ENCODE measurements around the gene WARS2. TPM values are rescaled to one million over a fixed set of nuclear protein-coding genes. Genes with fewer than 3 reads are reported as not detected.
"Not testable (repeated sequence)": the region's sequence is repeated elsewhere in the genome, so short reads cannot be mapped to it uniquely, and the experiment has no call there.

WARS2 gene
- total and polyA plus RNA-seq, 7 donors, result 8.4 to 18.8 (median 10.9) TPM

DNA sequence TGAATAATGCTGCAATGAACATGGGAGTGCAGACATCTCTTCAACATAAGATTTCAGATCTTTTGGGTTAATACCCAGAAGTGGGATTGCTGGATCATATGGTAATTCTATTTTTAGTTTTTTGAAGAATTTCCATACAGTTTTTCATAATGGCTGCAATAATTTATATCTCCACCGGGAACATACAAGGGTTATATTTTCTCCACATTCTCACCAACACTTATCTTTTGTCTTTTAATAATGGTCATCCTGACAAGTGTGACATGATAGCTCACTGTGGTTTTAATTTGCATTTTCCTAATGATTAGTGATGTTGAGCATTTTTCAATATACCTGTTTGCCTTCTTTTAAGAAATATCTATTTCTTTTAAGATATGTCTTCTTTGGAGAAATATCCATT lies 44.5 kb upstream of the WARS2 start:
- 82 to 90% methylated on average over 1 of the region's 1 CpG for WGBS, 2 donors
- Histone ChIP-seq H3K36me3 (no peaks in the 10 kb centered on the region), H3K9me3 (no peaks in the 10 kb centered on the region), H3K27me3 (no peaks in the 10 kb centered on the region), H3K4me1 (no peaks in the 10 kb centered on the region), H3K27ac (no peak overlapping the region), H3K4me3 (no peak overlapping the region)
- no peak for TF ChIP-seq POLR2AphosphoS5 (IDR thresholded peaks at IDR 0.05)
- TF ChIP-seq POLR2A (IDR thresholded peaks at IDR 0.05), result no peak
- TF ChIP-seq, protein P1, sequence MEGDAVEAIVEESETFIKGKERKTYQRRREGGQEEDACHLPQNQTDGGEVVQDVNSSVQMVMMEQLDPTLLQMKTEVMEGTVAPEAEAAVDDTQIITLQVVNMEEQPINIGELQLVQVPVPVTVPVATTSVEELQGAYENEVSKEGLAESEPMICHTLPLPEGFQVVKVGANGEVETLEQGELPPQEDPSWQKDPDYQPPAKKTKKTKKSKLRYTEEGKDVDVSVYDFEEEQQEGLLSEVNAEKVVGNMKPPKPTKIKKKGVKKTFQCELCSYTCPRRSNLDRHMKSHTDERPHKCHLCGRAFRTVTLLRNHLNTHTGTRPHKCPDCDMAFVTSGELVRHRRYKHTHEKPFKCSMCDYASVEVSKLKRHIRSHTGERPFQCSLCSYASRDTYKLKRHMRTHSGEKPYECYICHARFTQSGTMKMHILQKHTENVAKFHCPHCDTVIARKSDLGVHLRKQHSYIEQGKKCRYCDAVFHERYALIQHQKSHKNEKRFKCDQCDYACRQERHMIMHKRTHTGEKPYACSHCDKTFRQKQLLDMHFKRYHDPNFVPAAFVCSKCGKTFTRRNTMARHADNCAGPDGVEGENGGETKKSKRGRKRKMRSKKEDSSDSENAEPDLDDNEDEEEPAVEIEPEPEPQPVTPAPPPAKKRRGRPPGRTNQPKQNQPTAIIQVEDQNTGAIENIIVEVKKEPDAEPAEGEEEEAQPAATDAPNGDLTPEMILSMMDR (IDR thresholded peaks at IDR 0.05), result no peak
- TF ChIP-seq EP300 (IDR thresholded peaks at IDR 0.05), result no peak
- no peak for DNase-seq
- intact Hi-C loops (cut with DNase I), result no loop called here

- H3K27me3 ChIP-seq, result no peaks in the 10 kb centered on the region
- TF ChIP-seq, protein P1 (IDR thresholded peaks at IDR 0.05), result no peak
- TF ChIP-seq POLR2AphosphoS5 (IDR thresholded peaks at IDR 0.05) (no peak), POLR2A (IDR thresholded peaks at IDR 0.05) (no peak), EP300 (IDR thresholded peaks at IDR 0.05) (no peak)
- no peaks in the 10 kb centered on the region for H3K4me1 ChIP-seq
- H3K36me3 ChIP-seq, result peaks cover 0 to 5% (median 0%) of the 10 kb centered on the region in 4 donors
- intact Hi-C loops (cut with DNase I), result no loop called here
- WGBS, 2 donors, result 92 to 96% methylated on average over 3 of the region's 3 CpGs
- no peak for DNase-seq
- peaks cover 0 to 4% (median 0%) of the 10 kb centered on the region in 4 donors for H3K9me3 ChIP-seq
- H3K27ac ChIP-seq, result no peak overlapping the region
- H3K4me3 ChIP-seq, result no peak overlapping the region
Measured at GRCh38 chr1:119181218-119181617, 40.8 kb upstream of the WARS2 start.

DNA sequence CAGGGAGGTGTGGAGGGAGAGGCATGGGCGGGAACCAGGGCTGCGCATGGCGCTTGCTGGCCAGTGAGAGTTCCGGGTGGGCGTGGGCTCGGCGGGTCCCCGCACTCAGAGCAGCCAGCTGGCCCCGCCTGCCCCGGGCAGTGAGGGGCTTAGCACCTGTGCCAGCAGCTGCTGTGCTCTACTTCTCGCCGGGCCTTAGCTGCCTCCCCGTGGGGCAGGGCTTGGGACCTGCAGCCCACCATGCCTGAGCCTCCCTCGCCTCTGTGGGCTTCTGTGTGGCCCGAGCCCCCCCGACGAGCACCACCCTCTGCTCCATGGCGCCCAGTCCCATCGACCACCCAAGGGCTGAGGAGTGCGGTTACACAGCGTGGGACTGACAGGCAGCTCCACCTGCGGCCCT lies 38.6 kb upstream of the WARS2 start:
- peaks cover 0 to 4% (median 0%) of the 10 kb centered on the region in 4 donors for H3K9me3 ChIP-seq
- DNase-seq, result no peak
- no peaks in the 10 kb centered on the region for H3K4me1 ChIP-seq
- no peaks in the 10 kb centered on the region for H3K27me3 ChIP-seq
- intact Hi-C loops (cut with DNase I), result no loop called here
- H3K36me3 ChIP-seq, result peaks cover 0 to 5% (median 0%) of the 10 kb centered on the region in 4 donors
- TF ChIP-seq, protein P1 (IDR thresholded peaks at IDR 0.05), result no peak
- no peak for TF ChIP-seq POLR2A (IDR thresholded peaks at IDR 0.05)
- no peak for TF ChIP-seq POLR2AphosphoS5 (IDR thresholded peaks at IDR 0.05)
- TF ChIP-seq EP300 (IDR thresholded peaks at IDR 0.05), result no peak
- no peak overlapping the region for H3K4me3 ChIP-seq
- H3K27ac ChIP-seq, result no peak overlapping the region
- WGBS, 2 donors, result 97 to 98% methylated on average over 22 of the region's 22 CpGs

DNA sequence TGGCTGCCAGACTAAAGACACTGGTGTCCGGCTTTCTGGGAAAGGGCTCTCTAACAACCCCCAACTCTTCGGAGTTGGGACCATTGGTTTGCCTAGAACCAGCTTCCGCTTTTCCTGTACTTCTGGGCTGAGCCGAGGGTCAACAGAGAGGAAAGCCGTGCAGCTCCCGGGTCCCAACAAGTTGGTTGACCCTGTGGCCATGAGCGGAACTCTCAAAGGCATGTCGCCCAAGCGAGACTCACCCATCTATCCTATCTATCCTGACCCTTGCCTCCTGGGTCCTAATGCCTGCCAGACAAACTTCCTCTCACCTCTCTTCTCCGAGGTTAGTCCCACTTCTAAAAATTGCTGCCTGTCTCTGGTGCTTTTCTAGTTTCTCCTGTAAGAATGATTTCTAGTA lies 32.5 kb upstream of the WARS2 start:
- H3K36me3 ChIP-seq, result peaks cover 0 to 14% (median 5%) of the 10 kb centered on the region in 4 donors
- DNase-seq; H3K4me3 ChIP-seq; H3K9me3 ChIP-seq; H3K4me1 ChIP-seq; H3K27ac ChIP-seq; intact Hi-C loops (cut with DNase I); H3K27me3 ChIP-seq: not testable (repeated sequence)
- WGBS, 2 donors, result 97 to 99% methylated on average over 10 of the region's 10 CpGs

DNA sequence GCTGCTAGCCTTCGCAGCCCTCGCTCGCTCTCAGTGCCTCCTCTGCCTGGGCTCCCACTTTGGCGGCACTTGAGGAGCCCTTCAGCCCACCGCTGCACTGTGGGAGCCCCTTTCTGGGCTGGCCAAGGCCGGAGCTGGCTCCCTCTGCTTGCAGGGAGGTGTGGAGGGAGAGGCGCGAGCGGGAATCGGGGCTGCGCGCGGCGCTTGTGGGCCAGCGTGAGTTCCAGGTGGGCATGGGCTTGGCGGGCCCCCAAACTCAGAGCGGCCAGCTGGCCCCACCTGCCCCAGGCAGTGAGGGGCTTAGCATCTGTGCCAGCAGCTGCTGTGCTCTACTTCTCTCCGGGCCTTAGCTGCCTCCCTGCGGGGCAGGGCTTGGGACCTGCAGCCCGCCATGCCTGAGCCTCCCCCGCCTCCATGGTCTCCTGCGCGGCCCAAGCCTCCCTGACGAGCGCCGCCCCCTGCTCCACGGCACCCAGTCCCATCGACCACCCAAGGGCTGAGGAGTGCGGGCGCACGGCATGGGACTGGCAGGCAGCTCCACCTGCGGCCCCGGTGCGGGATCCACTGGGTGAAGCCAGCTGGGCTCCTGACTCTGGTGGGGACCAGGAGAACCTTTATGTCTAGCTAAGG lies 31.0 kb upstream of the WARS2 start:
- 94 to 96% methylated on average over 34 of the region's 34 CpGs for WGBS, 2 donors

DNA sequence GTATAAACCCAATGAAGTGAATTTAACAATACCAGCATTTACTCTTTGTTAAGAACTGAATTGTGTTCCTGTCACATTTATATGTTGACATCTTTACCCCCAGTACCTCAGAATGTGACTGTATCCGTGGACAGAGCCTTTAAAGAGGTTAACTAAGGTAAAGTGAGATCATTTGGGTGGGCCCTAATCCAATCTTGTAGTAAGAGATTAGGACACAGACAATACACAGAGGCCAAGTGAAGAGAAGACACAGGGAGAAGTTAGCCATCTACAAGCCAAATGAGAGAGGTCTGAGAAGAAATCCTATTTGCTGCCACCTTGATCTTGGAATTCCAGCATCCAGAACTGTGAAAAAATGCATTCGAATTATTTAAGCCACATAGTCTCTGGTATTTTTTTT lies 22.9 kb upstream of the WARS2 start:
- Histone ChIP-seq H3K36me3 (peaks cover 0 to 12% (median 4%) of the 10 kb centered on the region in 4 donors), H3K4me3 (no peak overlapping the region), H3K4me1 (no peaks in the 10 kb centered on the region), H3K9me3 (no peaks in the 10 kb centered on the region), H3K27ac (no peak overlapping the region), H3K27me3 (no peaks in the 10 kb centered on the region)
- intact Hi-C loops (cut with DNase I), result no loop called here
- DNase-seq, result no peak
- TF ChIP-seq, protein P1 (IDR thresholded peaks at IDR 0.05), result no peak
- TF ChIP-seq POLR2AphosphoS5 (IDR thresholded peaks at IDR 0.05) (no peak), EP300 (IDR thresholded peaks at IDR 0.05) (no peak), POLR2A (IDR thresholded peaks at IDR 0.05) (no peak)
- 75 to 89% methylated on average over 2 of the region's 2 CpGs for WGBS, 2 donors

More for the DNA sequence above, 31.0 kb upstream of the WARS2 start:
- H3K4me1 ChIP-seq; H3K27me3 ChIP-seq; H3K9me3 ChIP-seq; H3K4me3 ChIP-seq; DNase-seq; H3K27ac ChIP-seq; intact Hi-C loops (cut with DNase I): not testable (repeated sequence)
- peaks cover 0 to 14% (median 5%) of the 10 kb centered on the region in 4 donors for H3K36me3 ChIP-seq

Data from sigmoid colon (tissue), 7 donors.